ENCODE results near the gene KRT38. TPM values are rescaled to one million over a fixed set of nuclear protein-coding genes. Genes with fewer than 3 reads are reported as not detected.
"Not testable (repeated sequence)": the region's sequence is repeated elsewhere in the genome, so short reads cannot be mapped to it uniquely, and the experiment has no call there.

The KRT38 gene
- total RNA-seq, 4 donors from 2014 or later = not detected

DNA sequence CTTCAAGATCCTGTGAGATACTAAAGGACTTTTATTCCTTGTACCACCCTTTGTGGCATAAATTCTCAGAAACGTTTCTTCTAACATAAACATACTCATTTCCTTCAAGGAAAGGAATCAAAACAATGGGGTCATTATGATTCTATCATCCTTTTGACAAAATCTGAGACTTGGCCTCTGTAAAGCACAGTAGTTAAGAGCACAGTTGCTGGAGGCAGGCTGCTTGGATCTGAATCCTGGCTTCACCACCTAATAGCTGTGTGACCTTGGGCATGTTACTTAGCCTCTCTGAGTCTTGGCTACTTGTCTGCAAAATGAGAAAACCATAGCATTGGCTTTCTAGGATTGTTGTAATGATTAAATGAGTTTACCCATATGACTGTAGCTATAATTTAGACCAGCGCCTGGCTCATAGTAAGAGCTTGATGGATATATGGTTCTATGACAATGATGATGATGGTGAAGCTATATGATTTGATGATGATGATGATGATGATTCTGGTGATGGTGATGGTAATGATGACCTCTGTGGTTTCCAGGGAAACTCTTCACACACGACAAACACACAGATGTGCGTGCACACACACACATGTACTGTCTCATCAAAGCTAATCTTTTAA lies 37.3 kb downstream of the KRT38 start:
- Histone ChIP-seq H3K4me3 (no peak overlapping the region), H3K4me1 (peaks cover 0 to 10% (median 0%) of the 10 kb centered on the region in 4 donors), H3K36me3 (no peaks in the 10 kb centered on the region), H3K27ac (no peak overlapping the region), H3K27me3 (no peaks in the 10 kb centered on the region), H3K9me3 (no peaks in the 10 kb centered on the region)
- WGBS, 2 donors = 61 to 68% methylated on average over 4 of the region's 4 CpGs
- TF ChIP-seq EP300 (IDR thresholded peaks at IDR 0.05) (no peak), CTCF (IDR thresholded peaks at IDR 0.05) (no peak), POLR2A (IDR thresholded peaks at IDR 0.05) (no peak)
- no peak for DNase-seq (ENCODE audit: low spot score in 2 of 2)

DNA sequence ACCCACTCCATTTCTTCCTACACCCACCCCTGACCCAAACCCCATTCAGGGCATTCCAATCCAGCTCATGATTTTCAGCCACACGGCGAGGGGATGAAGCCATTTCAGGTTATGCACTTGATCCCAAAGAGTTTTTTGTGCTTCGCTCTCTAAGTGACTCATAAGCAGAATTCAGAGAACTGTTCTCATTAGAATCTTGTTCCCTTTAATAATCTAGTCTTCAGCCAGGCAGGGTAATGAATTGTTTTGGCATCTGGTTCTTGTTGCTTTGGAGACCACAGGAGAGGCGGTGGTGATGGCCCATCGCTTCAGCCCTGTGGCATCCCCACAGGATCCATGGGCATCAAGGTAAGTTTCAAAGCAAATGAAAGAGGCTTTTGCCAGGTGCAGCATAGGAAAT lies 38.6 kb downstream of the KRT38 start:
- Histone ChIP-seq H3K4me3 (no peak overlapping the region), H3K4me1 (peaks cover 0 to 10% (median 0%) of the 10 kb centered on the region in 4 donors), H3K27ac (no peak overlapping the region), H3K36me3 (no peaks in the 10 kb centered on the region), H3K27me3 (no peaks in the 10 kb centered on the region), H3K9me3 (no peaks in the 10 kb centered on the region)
- DNase-seq (ENCODE audit: low spot score in 2 of 2) = no peak
- TF ChIP-seq POLR2A (IDR thresholded peaks at IDR 0.05) = no peak
- no peak for TF ChIP-seq CTCF (IDR thresholded peaks at IDR 0.05)
- TF ChIP-seq EP300 (IDR thresholded peaks at IDR 0.05) = no peak
- WGBS, 2 donors = 73 to 77% methylated on average over 5 of the region's 5 CpGs

DNA sequence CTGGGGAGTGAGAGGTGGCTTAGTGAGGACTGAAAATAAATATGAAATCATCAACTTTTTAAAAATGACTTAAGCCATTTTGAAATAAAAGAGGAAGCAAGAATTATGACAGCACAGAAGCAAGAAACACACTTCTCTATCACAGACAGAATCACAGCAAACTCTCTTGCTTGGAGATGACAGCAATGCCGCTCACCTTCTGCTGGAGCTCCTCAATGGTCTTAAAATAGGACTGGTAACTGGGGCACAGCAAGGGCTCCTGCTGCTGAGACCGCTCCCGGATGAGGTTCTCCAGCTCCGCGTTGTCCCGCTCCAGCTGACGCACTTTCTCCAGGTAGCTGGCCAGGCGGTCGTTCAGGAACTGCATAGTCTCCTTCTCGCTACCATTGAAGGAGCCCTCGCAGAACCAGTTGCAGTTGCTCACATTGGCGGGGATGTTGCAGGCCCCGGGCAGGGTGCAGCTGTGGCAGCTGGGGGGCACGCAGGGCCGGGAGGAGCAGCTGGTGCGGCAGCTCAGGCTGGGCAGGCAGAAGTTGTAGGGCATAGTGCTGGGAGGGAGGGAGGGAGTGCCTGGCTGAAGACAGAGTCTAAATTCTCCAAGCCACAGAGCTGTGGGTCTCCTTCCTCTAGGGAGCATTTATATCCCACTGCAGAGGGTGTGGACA lies 43.7 kb downstream of the KRT38 start, which contains the start of gene KRT31:
KRT31 (minus strand) TSS at position 613 of the 665 bp plus-strand sequence; CDS start at position 544, 69 bp downstream.
- TF ChIP-seq EP300 (IDR thresholded peaks at IDR 0.05) = no peak
- TF ChIP-seq POLR2A (IDR thresholded peaks at IDR 0.05) = no peak
- TF ChIP-seq CTCF (IDR thresholded peaks at IDR 0.05) = no peak
- Histone ChIP-seq H3K4me1 (peaks cover 0 to 5% (median 0%) of the 10 kb centered on the region in 4 donors), H3K27me3 (no peaks in the 10 kb centered on the region), H3K4me3 (no peak within 1 kb of the TSS), H3K27ac (no peak within 1 kb of the TSS), H3K9me3 (no peaks in the 10 kb centered on the region), H3K36me3 (no peaks in the 10 kb centered on the region)
- no peak for DNase-seq (ENCODE audit: low spot score in 2 of 2)
- WGBS, 2 donors = 80 to 91% methylated on average over 15 to 16 of the region's 16 CpGs

GRCh38 chr17:41396340-41396739 lies 44.4 kb downstream of the KRT38 start:
- TF ChIP-seq CTCF (IDR thresholded peaks at IDR 0.05) (no peak), POLR2A (IDR thresholded peaks at IDR 0.05) (no peak), EP300 (IDR thresholded peaks at IDR 0.05) (no peak)
- Histone ChIP-seq H3K36me3 (no peaks in the 10 kb centered on the region), H3K4me3 (no peak overlapping the region), H3K4me1 (peaks cover 0 to 5% (median 0%) of the 10 kb centered on the region in 4 donors), H3K9me3 (no peaks in the 10 kb centered on the region), H3K27me3 (no peaks in the 10 kb centered on the region), H3K27ac (no peak overlapping the region)
- WGBS, 2 donors = 94 to 97% methylated on average over 7 of the region's 7 CpGs
- no peak for DNase-seq (ENCODE audit: low spot score in 2 of 2)

DNA sequence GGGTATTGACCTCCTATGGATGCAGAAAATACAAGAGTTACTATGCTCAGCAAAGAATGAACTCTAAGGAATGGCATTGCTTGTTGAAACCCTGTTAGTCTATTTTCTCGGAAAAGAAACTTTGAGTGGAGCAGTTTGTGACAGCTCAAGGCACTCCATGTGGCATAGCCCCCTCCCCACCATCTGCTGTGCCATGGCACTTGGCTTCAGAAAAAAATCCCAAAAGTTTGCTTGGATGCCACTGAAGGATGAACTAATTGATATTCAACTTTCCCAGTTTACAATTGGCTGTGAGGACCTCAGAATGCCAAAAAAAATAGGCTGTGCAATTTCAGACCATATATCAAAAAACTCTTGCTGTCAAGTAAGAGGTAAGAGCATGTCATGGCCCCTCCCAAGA lies 45.2 kb downstream of the KRT38 start:
- H3K4me3 ChIP-seq = no peak overlapping the region
- no peaks in the 10 kb centered on the region for H3K9me3 ChIP-seq
- no peaks in the 10 kb centered on the region for H3K27me3 ChIP-seq
- no peak for TF ChIP-seq EP300 (IDR thresholded peaks at IDR 0.05)
- no peak for TF ChIP-seq POLR2A (IDR thresholded peaks at IDR 0.05)
- TF ChIP-seq CTCF (IDR thresholded peaks at IDR 0.05) = no peak
- H3K36me3 ChIP-seq = no peaks in the 10 kb centered on the region
- no peak overlapping the region for H3K27ac ChIP-seq
- 88 to 89% methylated on average over 1 of the region's 1 CpG for WGBS, 2 donors
- DNase-seq (ENCODE audit: low spot score in 2 of 2) = no peak
- H3K4me1 ChIP-seq = peaks cover 0 to 5% (median 0%) of the 10 kb centered on the region in 4 donors

GRCh38 chr17:41395044-41395443 lies 45.7 kb downstream of the KRT38 start:
- not testable (repeated sequence) for H3K4me3 ChIP-seq; DNase-seq (ENCODE audit: low spot score in 2 of 2); H3K9me3 ChIP-seq; H3K27me3 ChIP-seq; H3K36me3 ChIP-seq; H3K27ac ChIP-seq; H3K4me1 ChIP-seq
- WGBS, 2 donors = 82 to 88% methylated on average over 4 to 10 of the region's 12 CpGs

All from tibial nerve (tissue), 4 donors.